K562 (cell line): ENCODE data around the gene TSC22D2. TPM values are rescaled to one million over a fixed set of nuclear protein-coding genes. Genes with fewer than 3 reads are reported as not detected.

Experiments used
- CHD1 ChIP-seq: fragments of 200-600 bp; sonication (generic); IDR thresholded peaks from one replicate; pipeline ENCODE4 v1.6.1; 2012; ENCODE audit warnings: mild to moderate bottlenecking, moderate library complexity, low read length, inconsistent platforms
- MGA ChIP-seq: fragments of 450-650 bp; IDR thresholded peaks from 2 replicates; pipeline ENCODE4 v1.6.1; 2016; ENCODE audit warnings: mild to moderate bottlenecking, moderate library complexity
- NFATC3 ChIP-seq: fragments of 450-650 bp; IDR thresholded peaks from 2 replicates; pipeline ENCODE4 v1.6.1; 2017; ENCODE audit warnings: mild to moderate bottlenecking
- NR2C1 ChIP-seq, 2 experiments: fragments of 450-650 bp; IDR thresholded peaks; 2 replicates each; pipeline ENCODE4 v1.6.1; 2017; ENCODE audit warnings: mild to moderate bottlenecking in 2 of 2, antibody characterized with exemption in 1 of 2, inconsistent platforms in 1 of 2, missing compliant biosample characterization in 1 of 2, missing genetic modification characterization in 1 of 2
- POLR3G ChIP-seq: IDR thresholded peaks from 2 replicates; pipeline ENCODE4 v1.6.1; 2011; ENCODE audit not compliant: insufficient read length, insufficient replicate concordance; ENCODE audit errors: extremely low read depth
- SMARCE1 ChIP-seq: fragments of 450-650 bp; IDR thresholded peaks from 2 replicates; pipeline ENCODE4 v1.7.1; 2016; ENCODE audit warnings: mild to moderate bottlenecking
- ZBTB40 ChIP-seq, 2 experiments: fragments of 450-650 bp in 1 of 2; sonication (generic) in 1 of 2; formaldehyde crosslinking in 1 of 2; IDR thresholded peaks; 2 replicates each; pipeline versions ENCODE4 v1.7.1 to v1.9.0; 2016 to 2022; ENCODE audit warnings: inconsistent platforms in 1 of 2, mild to moderate bottlenecking in 1 of 2, missing genetic modification reagents in 1 of 2
- polyA plus RNA-seq, 8 experiments: library from polyadenylated mRNA; depleted of rRNA in 4 of 8; stranded (reverse) in 5 of 8; unstranded in 3 of 8; fragments of >200 nt; fragmentation: Nextera tagmentation in 2 of 8; fragmentation: Illumina TruSeq in 1 of 8; extraction: Ambion mirVana in 2 of 8; extraction: Trizol in 1 of 8; gene quantifications; 2 replicates each; pipeline versions ENCODE4 v1.2.1 to v1.2.3, GENCODE V29; 2011 to 2014; ENCODE audit warnings: inconsistent platforms in 1 of 8, missing spikeins in 1 of 8
- total RNA-seq, 7 experiments: library from RNA; depleted of rRNA in 6 of 7; stranded (reverse); fragments of >200 nt in 6 of 7; fragmentation: Illumina TruSeq in 2 of 7; extraction: Trizol in 2 of 7; gene quantifications; 2 replicates each; pipeline versions ENCODE4 v1.2.1 to v1.2.3, GENCODE V29; 2011 to 2021; ENCODE audit warnings: low replicate concordance in 1 of 7

The TSC22D2 gene
- total and polyA plus RNA-seq, 9 of the 15 experiments (the other 6 are each of a cell fraction or from before 2014, with no cell fraction given), result 5.5 to 44.0 (median 19.3) TPM

GRCh38 chr3:150407808-150408220 lies 284 bp upstream of the TSC22D2 start (continued):
- TF ChIP-seq MGA, result peak; percentile 58
- TF ChIP-seq CHD1, result no peak
- TF ChIP-seq NR2C1 (IDR thresholded peaks at IDR 0.05), result peak; percentile 42; the same call in 1 of the 2 replicates
- peak; percentile 56 for TF ChIP-seq NR2C1 (tag; IDR thresholded peaks at IDR 0.05)
- peak; percentile 3 for TF ChIP-seq ZBTB40 (IDR thresholded peaks at IDR 0.05)
- no peak for TF ChIP-seq ZBTB40 (CRISPR knock-in tag; IDR thresholded peaks at IDR 0.05)
- TF ChIP-seq NFATC3, result peak; percentile 53; the same call in 1 of the 2 replicates
- TF ChIP-seq POLR3G, result no peak
- peak; percentile 47 for TF ChIP-seq SMARCE1
